ENCODE results near the gene SLC2A5. TPM values are rescaled to one million over a fixed set of nuclear protein-coding genes. Genes with fewer than 3 reads are reported as not detected.

Gene SLC2A5
- total RNA-seq, 1 experiment from 2014 or later = 0.70 TPM

DNA sequence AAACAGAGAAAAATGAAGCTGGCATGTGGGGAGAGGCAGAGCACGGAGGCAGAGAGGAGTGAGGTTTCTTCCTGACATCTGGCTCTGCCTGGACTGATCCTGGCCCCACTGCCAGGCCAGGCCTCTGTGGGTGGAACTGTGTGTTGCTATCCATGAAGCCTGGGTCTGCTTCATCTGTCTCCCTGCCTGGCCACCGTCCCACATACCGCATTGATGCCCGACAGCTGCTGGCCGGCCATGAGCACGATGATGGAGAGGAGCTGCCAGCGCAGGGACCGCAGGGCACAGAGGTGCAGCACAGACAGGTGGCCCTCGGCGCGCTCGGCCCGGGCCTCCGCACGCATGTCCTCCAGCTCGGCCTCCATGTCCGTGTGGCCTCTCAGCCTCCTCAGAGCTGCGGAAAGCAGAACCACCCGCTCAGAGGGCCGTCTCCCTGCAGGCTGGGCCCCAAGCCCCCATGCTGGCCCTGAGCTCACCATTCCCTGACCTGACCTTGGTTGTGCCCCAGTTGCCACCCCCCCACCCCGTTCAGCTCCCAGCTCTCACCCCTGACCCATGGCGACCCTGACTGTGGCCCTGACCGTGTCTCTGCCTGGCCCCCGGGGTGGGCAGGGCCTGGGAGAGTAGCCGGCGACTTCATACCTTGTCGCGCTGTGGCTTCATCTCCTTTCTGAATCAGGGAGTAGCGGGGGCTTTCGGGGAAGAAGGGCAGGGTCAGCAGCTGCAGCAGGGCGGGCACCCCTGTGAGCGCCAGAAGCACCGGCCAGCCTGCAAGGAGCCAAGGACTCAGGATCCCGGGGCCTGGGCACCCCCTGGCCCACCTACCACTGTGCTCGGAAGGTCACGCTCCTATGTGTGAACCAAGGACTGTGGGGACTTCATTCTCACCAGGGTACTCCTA is 54.7 kb downstream of the SLC2A5 start:
- Mint-ChIP-seq H3K4me3 (ENCODE audit: unreplicated experiment) (no peak overlapping the region), H3K36me3 (ENCODE audit: insufficient read depth, unreplicated experiment) (no peaks in the 10 kb centered on the region), H3K27ac (ENCODE audit: unreplicated experiment) (no peak overlapping the region), H3K4me1 (ENCODE audit: low read depth, unreplicated experiment) (peaks cover 15% of the 10 kb centered on the region), H3K27me3 (ENCODE audit: insufficient read depth, unreplicated experiment) (no peaks in the 10 kb centered on the region), H3K9me3 (ENCODE audit: unreplicated experiment) (no peaks in the 10 kb centered on the region)
- CTCF ChIA-PET = interaction anchor here (0.9 kb wide), 1 partner anchor 10 kb away, joined by 5 read pairs; no protein-coding TSS in a partner anchor
- no peak for DNase-seq
- TF ChIP-seq, protein P1, sequence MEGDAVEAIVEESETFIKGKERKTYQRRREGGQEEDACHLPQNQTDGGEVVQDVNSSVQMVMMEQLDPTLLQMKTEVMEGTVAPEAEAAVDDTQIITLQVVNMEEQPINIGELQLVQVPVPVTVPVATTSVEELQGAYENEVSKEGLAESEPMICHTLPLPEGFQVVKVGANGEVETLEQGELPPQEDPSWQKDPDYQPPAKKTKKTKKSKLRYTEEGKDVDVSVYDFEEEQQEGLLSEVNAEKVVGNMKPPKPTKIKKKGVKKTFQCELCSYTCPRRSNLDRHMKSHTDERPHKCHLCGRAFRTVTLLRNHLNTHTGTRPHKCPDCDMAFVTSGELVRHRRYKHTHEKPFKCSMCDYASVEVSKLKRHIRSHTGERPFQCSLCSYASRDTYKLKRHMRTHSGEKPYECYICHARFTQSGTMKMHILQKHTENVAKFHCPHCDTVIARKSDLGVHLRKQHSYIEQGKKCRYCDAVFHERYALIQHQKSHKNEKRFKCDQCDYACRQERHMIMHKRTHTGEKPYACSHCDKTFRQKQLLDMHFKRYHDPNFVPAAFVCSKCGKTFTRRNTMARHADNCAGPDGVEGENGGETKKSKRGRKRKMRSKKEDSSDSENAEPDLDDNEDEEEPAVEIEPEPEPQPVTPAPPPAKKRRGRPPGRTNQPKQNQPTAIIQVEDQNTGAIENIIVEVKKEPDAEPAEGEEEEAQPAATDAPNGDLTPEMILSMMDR (IDR thresholded peaks at IDR 0.05; ENCODE audit: insufficient read depth in 1 of 2, low read depth in 1 of 2, low read length in 1 of 2, severe bottlenecking in 1 of 2, unreplicated experiment in 1 of 2) = no peak
- no peaks in the 10 kb centered on the region for H3K9me3 ChIP-seq
- no peaks in the 10 kb centered on the region for H3K36me3 ChIP-seq (ENCODE audit: control insufficient read depth, insufficient read depth, low read length)
- H3K4me1 ChIP-seq = peaks cover 11% of the 10 kb centered on the region
- intact Hi-C loops (cut with micrococcal nuclease; ENCODE audit: unreplicated experiment) = no loop called here
- H3K4me3 ChIP-seq (ENCODE audit: low read depth, low read length) = no peak overlapping the region
- BruUV-seq (replicated peaks) = no TSS peak
- H3K27me3 ChIP-seq (replicated peaks; ENCODE audit: control insufficient read depth, insufficient read depth, low read length) = no peaks in the 10 kb centered on the region
- POLR2A ChIA-PET = no interaction called here

DNA sequence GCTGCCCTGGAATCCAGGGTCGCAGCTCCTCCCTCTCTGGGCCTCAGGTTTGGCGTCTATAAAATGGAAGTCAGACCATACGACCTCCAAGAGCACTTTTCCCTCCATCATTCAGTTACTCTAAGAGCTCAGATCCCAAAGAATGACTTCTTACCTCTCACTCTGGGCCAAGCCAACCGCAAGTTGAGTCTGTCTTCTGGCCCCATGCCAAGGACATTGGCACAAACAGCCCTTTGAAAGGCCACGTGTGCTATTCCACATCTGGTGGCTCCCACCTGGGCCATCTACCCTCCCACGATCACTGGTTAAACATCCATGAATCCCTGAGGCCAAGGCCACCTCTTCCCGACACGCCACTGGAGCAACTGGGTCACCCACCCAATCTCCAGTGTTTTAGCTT is 55.6 kb downstream of the SLC2A5 start:
- no peak for DNase-seq
- CTCF ChIA-PET = no interaction called here
- Mint-ChIP-seq H3K27me3 (ENCODE audit: insufficient read depth, unreplicated experiment) (no peaks in the 10 kb centered on the region), H3K4me3 (ENCODE audit: unreplicated experiment) (no peak overlapping the region), H3K9me3 (ENCODE audit: unreplicated experiment) (no peaks in the 10 kb centered on the region), H3K27ac (ENCODE audit: unreplicated experiment) (no peak overlapping the region), H3K4me1 (ENCODE audit: low read depth, unreplicated experiment) (peaks cover 15% of the 10 kb centered on the region), H3K36me3 (ENCODE audit: insufficient read depth, unreplicated experiment) (no peaks in the 10 kb centered on the region)
- no TSS peak for BruUV-seq (replicated peaks)
- POLR2A ChIA-PET = no interaction called here
- Histone ChIP-seq H3K9me3 (no peaks in the 10 kb centered on the region), H3K4me1 (peaks cover 11% of the 10 kb centered on the region), H3K36me3 (ENCODE audit: control insufficient read depth, insufficient read depth, low read length) (no peaks in the 10 kb centered on the region), H3K4me3 (ENCODE audit: low read depth, low read length) (no peak overlapping the region), H3K27me3 (replicated peaks; ENCODE audit: control insufficient read depth, insufficient read depth, low read length) (no peaks in the 10 kb centered on the region)
- TF ChIP-seq, protein P1 (IDR thresholded peaks at IDR 0.05; ENCODE audit: insufficient read depth in 1 of 2, low read depth in 1 of 2, low read length in 1 of 2, severe bottlenecking in 1 of 2, unreplicated experiment in 1 of 2) = no peak
- intact Hi-C loops (cut with micrococcal nuclease; ENCODE audit: unreplicated experiment) = no loop called here

DNA sequence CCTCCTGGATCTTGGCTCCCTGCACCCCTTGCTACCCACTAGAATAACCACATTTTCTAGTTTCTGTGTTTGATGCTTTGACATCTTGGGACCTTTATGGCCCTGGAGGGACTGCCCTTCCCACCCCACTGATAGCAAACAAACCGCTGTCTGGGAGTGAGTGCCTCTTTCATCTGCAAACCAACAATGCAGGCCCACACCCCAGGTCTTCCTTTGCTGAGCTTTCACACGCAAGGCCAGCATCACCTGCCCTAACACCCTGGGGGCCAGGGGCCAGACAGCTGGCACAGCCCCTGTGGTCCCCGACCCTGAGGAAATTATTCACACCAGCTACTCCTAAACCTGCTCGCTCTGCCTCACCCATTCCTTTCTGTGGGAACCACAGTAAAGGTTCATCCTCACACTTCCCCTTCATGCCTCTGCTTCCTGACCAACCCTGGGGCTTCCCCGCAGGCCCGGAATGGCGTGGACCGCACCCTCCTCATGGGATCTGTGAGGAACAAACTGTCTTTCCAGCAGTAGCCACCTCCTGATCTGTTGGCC is 58.6 kb downstream of the SLC2A5 start:
- H3K36me3 ChIP-seq (ENCODE audit: control insufficient read depth, insufficient read depth, low read length) = no peaks in the 10 kb centered on the region
- ChIA-PET POLR2A (no interaction called here), CTCF (interaction anchor here (0.6 kb wide), 1 partner anchor 49 kb away, joined by 3 read pairs; no protein-coding TSS in a partner anchor)
- no peaks in the 10 kb centered on the region for H3K36me3 Mint-ChIP-seq (ENCODE audit: insufficient read depth, unreplicated experiment)
- H3K4me1 ChIP-seq = peaks cover 11% of the 10 kb centered on the region
- H3K4me3 Mint-ChIP-seq (ENCODE audit: unreplicated experiment) = peak overlapping the region; percentile 23
- intact Hi-C loops (cut with micrococcal nuclease; ENCODE audit: unreplicated experiment) = loop anchor here (1.0 kb wide), 1 partner anchor 90 kb away; no protein-coding TSS in a partner anchor
- H3K4me1 Mint-ChIP-seq (ENCODE audit: low read depth, unreplicated experiment) = peaks cover 15% of the 10 kb centered on the region
- no peaks in the 10 kb centered on the region for H3K9me3 Mint-ChIP-seq (ENCODE audit: unreplicated experiment)
- TF ChIP-seq, protein P1 (IDR thresholded peaks at IDR 0.05; ENCODE audit: insufficient read depth in 1 of 2, low read depth in 1 of 2, low read length in 1 of 2, severe bottlenecking in 1 of 2, unreplicated experiment in 1 of 2) = no peak
- H3K4me3 ChIP-seq (ENCODE audit: low read depth, low read length) = no peak overlapping the region
- H3K9me3 ChIP-seq = no peaks in the 10 kb centered on the region
- BruUV-seq (replicated peaks) = no TSS peak
- H3K27ac Mint-ChIP-seq (ENCODE audit: unreplicated experiment) = peak overlapping the region; percentile 70
- peak; percentile 68 to 69 for DNase-seq
- no peaks in the 10 kb centered on the region for H3K27me3 Mint-ChIP-seq (ENCODE audit: insufficient read depth, unreplicated experiment)
- no peaks in the 10 kb centered on the region for H3K27me3 ChIP-seq (replicated peaks; ENCODE audit: control insufficient read depth, insufficient read depth, low read length)
